ENCODE results near the gene SS18.

SS18 gene

GRCh38 chr18:26074246-26074645, 16.2 kb downstream of the SS18 start:
- no peak for DNase-seq (ENCODE audit: insufficient read length, low spot score)
- no peak for FAIRE-seq

GRCh38 chr18:26073758-26074157, 16.7 kb downstream of the SS18 start:
- FAIRE-seq (no peak), DNase-seq (ENCODE audit: insufficient read length, low spot score) (no peak)

GRCh38 chr18:26071725-26072124, 18.7 kb downstream of the SS18 start:
- no peak for DNase-seq (ENCODE audit: insufficient read length, low spot score)
- no peak for FAIRE-seq

- no peak for FAIRE-seq
Observed at GRCh38 chr18:26071020-26071419, 19.4 kb downstream of the SS18 start.

GRCh38 chr18:26059357-26059756, 31.1 kb downstream of the SS18 start:
- DNase-seq (ENCODE audit: insufficient read length, low spot score), result no peak
- no peak for FAIRE-seq

More at GRCh38 chr18:26071020-26071419, 19.4 kb downstream of the SS18 start:
- no peak for DNase-seq (ENCODE audit: insufficient read length, low spot score)

- FAIRE-seq, result no peak
- no peak for DNase-seq (ENCODE audit: insufficient read length, low spot score)
Observed at GRCh38 chr18:26057344-26057773, 33.1 kb downstream of the SS18 start.

- no peak for FAIRE-seq
- no peak for DNase-seq (ENCODE audit: insufficient read length, low spot score)
Observed at GRCh38 chr18:26056291-26056690, 34.1 kb downstream of the SS18 start.

GRCh38 chr18:26052505-26052904, 37.9 kb downstream of the SS18 start:
- DNase-seq (ENCODE audit: insufficient read length, low spot score) (no peak), FAIRE-seq (no peak)

- DNase-seq (ENCODE audit: insufficient read length, low spot score) (no peak), FAIRE-seq (no peak)
Observed at GRCh38 chr18:26051843-26052242, 38.6 kb downstream of the SS18 start.

GRCh38 chr18:26046419-26047077, 43.9 kb downstream of the SS18 start:
- FAIRE-seq (no peak), DNase-seq (ENCODE audit: insufficient read length, low spot score) (no peak)

- no peak for DNase-seq (ENCODE audit: insufficient read length, low spot score)
- FAIRE-seq, result no peak
Observed at GRCh38 chr18:26044807-26045206, 45.6 kb downstream of the SS18 start.

- FAIRE-seq (no peak), DNase-seq (ENCODE audit: insufficient read length, low spot score) (no peak)
Observed at GRCh38 chr18:26040051-26040656, 50.3 kb downstream of the SS18 start.

GRCh38 chr18:26039203-26039602, 51.2 kb downstream of the SS18 start:
- FAIRE-seq (no peak), DNase-seq (ENCODE audit: insufficient read length, low spot score) (no peak)

GRCh38 chr18:26036635-26037034, 53.8 kb downstream of the SS18 start:
- DNase-seq (ENCODE audit: insufficient read length, low spot score), result no peak
- FAIRE-seq, result no peak

- DNase-seq (ENCODE audit: insufficient read length, low spot score) (no peak), FAIRE-seq (no peak)
Observed at GRCh38 chr18:26034850-26035497, 55.4 kb downstream of the SS18 start.

- no peak for DNase-seq (ENCODE audit: insufficient read length, low spot score)
- no peak for FAIRE-seq
Observed at GRCh38 chr18:26022585-26022984, 67.8 kb downstream of the SS18 start.

- DNase-seq (ENCODE audit: insufficient read length, low spot score), result no peak
- no peak for FAIRE-seq
Observed at GRCh38 chr18:26021061-26021754, 69.2 kb downstream of the SS18 start.

- FAIRE-seq (no peak), DNase-seq (ENCODE audit: insufficient read length, low spot score) (no peak)
Observed at GRCh38 chr18:26017929-26018328, 72.5 kb downstream of the SS18 start.

- no peak for FAIRE-seq
Observed at GRCh38 chr18:26014462-26014861, 76.0 kb downstream of the SS18 start.

GRCh38 chr18:26008619-26009018, 81.8 kb downstream of the SS18 start:
- no peak for FAIRE-seq
- no peak for DNase-seq (ENCODE audit: insufficient read length, low spot score)

More at GRCh38 chr18:26014462-26014861, 76.0 kb downstream of the SS18 start:
- no peak for DNase-seq (ENCODE audit: insufficient read length, low spot score)

GRCh38 chr18:26008096-26008495, 82.3 kb downstream of the SS18 start:
- no peak for DNase-seq (ENCODE audit: insufficient read length, low spot score)
- no peak for FAIRE-seq
